GM12878 (cell line): ENCODE data around the gene ELP6. TPM values are rescaled to one million over a fixed set of nuclear protein-coding genes. Genes with fewer than 3 reads are reported as not detected.

ENCODE experiments used
- ATAC-seq: fragments of 200-7000 bp; cut with Tn5 transposase; 3 replicates; pipeline ENCODE4 v1.9.1; 2020; ENCODE audit warnings: mild to moderate bottlenecking, moderate library complexity
- BruUV-seq: library from RNA; stranded (reverse); fragments of 400-500 nt; replicated peaks from 2 replicates; lab custom pipeline; 2021; lab: Mats Ljungman, UMichigan
- CTCF ChIA-PET: fragments of 300-600 bp; sonication (Branson Sonifier 250); formaldehyde crosslinking; extraction: SDS; loops from one replicate; lab custom pipeline; 2021; ENCODE audit warnings: inconsistent platforms; lab: Yijun Ruan, JAX
- POLR2A ChIA-PET: fragments of 350-600 bp; formaldehyde crosslinking; extraction: SDS; loops from one replicate; lab custom pipeline; 2021; ENCODE audit warnings: inconsistent platforms; lab: Charles Lee
- RAD21 ChIA-PET: fragments of 300-600 bp; sonication (Branson Sonifier 250); formaldehyde crosslinking; loops from one replicate; lab custom pipeline; 2023; ENCODE audit warnings: antibody characterized with exemption; ENCODE audit not compliant: unreplicated experiment; lab: Charles Lee
- SMC1A ChIA-PET: fragments of 300-600 bp; sonication (Branson Sonifier 250); formaldehyde crosslinking; loops from one replicate; lab custom pipeline; 2023; ENCODE audit not compliant: unreplicated experiment, uncharacterized antibody; lab: Charles Lee
- DNase-seq: peaks from one replicate; pipeline ENCODE4 v3.0.0-alpha.2; 2011; ENCODE audit warnings: low read depth, low spot score
- FAIRE-seq: peaks from 3 replicates; lab custom pipeline; 2011; peaks lifted over from hg19 to GRCh38; lab: Jason Lieb, UNC
- H2AFZ ChIP-seq: 2 replicates; pipeline ENCODE4 v1.6.0; 2011; ENCODE audit warnings: low read depth, low read length, control low read depth; ENCODE audit not compliant: control insufficient read depth
- H3K27ac ChIP-seq: 2 replicates; pipeline ENCODE4 v1.5.1; 2011; ENCODE audit warnings: control low read depth; ENCODE audit not compliant: control insufficient read depth, insufficient read depth
- H3K27me3 ChIP-seq, 2 experiments: replicated peaks in 1 of 2; 2 replicates each; pipeline versions ENCODE4 v1.6.0 to v1.6.1; 2011; ENCODE audit warnings: low read length in 1 of 2; ENCODE audit not compliant: control insufficient read depth in 2 of 2, insufficient read depth in 2 of 2
- H3K36me3 ChIP-seq, 2 experiments: 2 replicates each; pipeline ENCODE4 v1.5.1; 2011; ENCODE audit warnings: low read length in 1 of 2; ENCODE audit not compliant: control insufficient read depth in 2 of 2, insufficient read depth in 2 of 2
- H3K4me1 ChIP-seq: 2 replicates; pipeline ENCODE4 v1.6.1; 2011; ENCODE audit warnings: mild to moderate bottlenecking, low read length, moderate library complexity, mixed read lengths; ENCODE audit not compliant: control insufficient read depth, insufficient read depth
- H3K4me2 ChIP-seq: 2 replicates; pipeline ENCODE4 v1.6.0; 2011; ENCODE audit warnings: control low read depth; ENCODE audit not compliant: control insufficient read depth, insufficient read depth
- H3K4me3 ChIP-seq: fragments of 200-600 bp; sonication (generic); 2 replicates; pipeline ENCODE4 v1.5.1; 2016
- H3K79me2 ChIP-seq: 2 replicates; pipeline ENCODE4 v1.6.0; 2011; ENCODE audit warnings: low read length; ENCODE audit not compliant: control insufficient read depth, insufficient read depth
- H3K9ac ChIP-seq: 2 replicates; pipeline ENCODE4 v1.8.0; 2011; ENCODE audit warnings: low read length, control low read depth, mixed read lengths; ENCODE audit not compliant: control insufficient read depth, insufficient read depth
- H3K9me3 ChIP-seq: replicated peaks from 3 replicates; pipeline ENCODE4 v1.5.1; 2011; ENCODE audit warnings: mild to moderate bottlenecking, low read length; ENCODE audit not compliant: control insufficient read depth, insufficient read depth
- H4K20me1 ChIP-seq: 2 replicates; pipeline ENCODE4 v1.6.0; 2011; ENCODE audit not compliant: control insufficient read depth, insufficient read depth
- MTA2 ChIP-seq: fragments of 450-650 bp; IDR thresholded peaks from 2 replicates; pipeline ENCODE4 v1.6.1; 2016; ENCODE audit warnings: low read depth, mild to moderate bottlenecking, moderate library complexity
- POLR2AphosphoS2 ChIP-seq: IDR thresholded peaks from 2 replicates; pipeline ENCODE4 v1.6.1; 2011; ENCODE audit warnings: low read depth, mild to moderate bottlenecking, low read length, improper control_type of control experiment, moderate library complexity
- RB1 ChIP-seq: fragments of 450-650 bp; formaldehyde crosslinking; IDR thresholded peaks from 2 replicates; pipeline ENCODE4 v1.6.1; 2017; ENCODE audit warnings: mild to moderate bottlenecking, borderline replicate concordance
- RELA ChIP-seq: fragments of 450-650 bp; IDR thresholded peaks from 2 replicates; pipeline ENCODE4 v1.8.0; 2014; ENCODE audit warnings: borderline replicate concordance; ENCODE audit not compliant: partially characterized antibody
- SMAD5 ChIP-seq: IDR thresholded peaks from 2 replicates; pipeline ENCODE4 v1.6.1; 2016; ENCODE audit warnings: antibody characterized with exemption, low read depth
- SP1 ChIP-seq: IDR thresholded peaks from one replicate; pipeline ENCODE4 v1.6.1; 2011; ENCODE audit warnings: low read depth, low read length
- YBX1 ChIP-seq: fragments of 450-650 bp; IDR thresholded peaks from 2 replicates; pipeline ENCODE4 v1.6.1; 2016; ENCODE audit warnings: antibody characterized with exemption
- ZNF384 ChIP-seq: IDR thresholded peaks from 2 replicates; pipeline ENCODE4 v1.6.1; 2012; ENCODE audit warnings: low read depth, mild to moderate bottlenecking, low read length, improper control_type of control experiment, borderline replicate concordance
- WGBS: methylation state at CpG from one replicate; pipeline ENCODE4 v1.1.6; 2016; ENCODE audit warnings: low lambda C conversion rate; ENCODE audit not compliant: insufficient replicate concordance, insufficient coverage; ENCODE audit errors: missing lambda C conversion rate; 5-methylcytosine and 5-hydroxymethylcytosine counted together
- in situ Hi-C: fragments of 300-500 bp; cut with MboI; formaldehyde crosslinking; loops from 9 replicates; pipeline ENCODE4 v1.14.3; 2018; ENCODE audit warnings: mixed read lengths
- intact Hi-C: fragments of 100-400 bp; cut with micrococcal nuclease; formaldehyde crosslinking; loops from one replicate; pipeline ENCODE4 v1.14.2; 2022; ENCODE audit not compliant: unreplicated experiment
- polyA plus RNA-seq, 11 experiments: library from polyadenylated mRNA; depleted of rRNA in 4 of 11; unstranded in 6 of 11; stranded (reverse) in 5 of 11; fragments of >200 nt; fragmentation: Nextera tagmentation in 4 of 11; fragmentation: Illumina TruSeq in 1 of 11; extraction: Ambion mirVana in 4 of 11; extraction: Trizol in 1 of 11; gene quantifications; 1 replicate in 1 of 11; 2 replicates in 10 of 11; pipeline versions ENCODE4 v1.2.1 to v1.2.3, GENCODE V29; 2011 to 2016; ENCODE audit warnings: inconsistent platforms in 2 of 11, missing spikeins in 2 of 11, low read depth in 1 of 11
- total RNA-seq, 4 experiments: library from RNA; depleted of rRNA in 3 of 4; stranded (reverse); fragments of >200 nt in 3 of 4; fragmentation: Illumina TruSeq in 1 of 4; extraction: Trizol in 1 of 4; gene quantifications; 2 replicates each; pipeline versions ENCODE4 v1.2.1 to v1.2.3, GENCODE V29; 2013 to 2021
- TF ChIP-seq, protein P1 (sequence below): fragments of 450-650 bp; IDR thresholded peaks from 2 replicates; pipeline ENCODE4 v1.6.1; 2014; ENCODE audit warnings: mild to moderate bottlenecking
- TF ChIP-seq, protein P2 (sequence below): IDR thresholded peaks from 2 replicates; pipeline ENCODE4 v1.6.1; 2011; ENCODE audit warnings: low read depth, mild to moderate bottlenecking, low read length, moderate library complexity, borderline replicate concordance; ENCODE audit errors: extremely low read depth
- TF ChIP-seq, protein P3 (sequence below): IDR thresholded peaks from 2 replicates; pipeline ENCODE4 v1.6.1; 2012; ENCODE audit warnings: mild to moderate bottlenecking, low read depth, low read length
- TF ChIP-seq, protein P4 (sequence below): fragments of 450-650 bp; IDR thresholded peaks from 2 replicates; pipeline ENCODE4 v1.6.1; 2016; ENCODE audit warnings: mild to moderate bottlenecking
- TF ChIP-seq, protein P5 (sequence below): fragments of 450-650 bp; IDR thresholded peaks from 2 replicates; pipeline ENCODE4 v1.6.1; 2017; ENCODE audit warnings: mild to moderate bottlenecking, moderate library complexity

The ELP6 gene
- total and polyA plus RNA-seq, 10 of the 15 experiments (the other 5 are each of a cell fraction or from before 2014, with no cell fraction given), result 39.5 to 83.3 (median 50.2) TPM

DNA sequence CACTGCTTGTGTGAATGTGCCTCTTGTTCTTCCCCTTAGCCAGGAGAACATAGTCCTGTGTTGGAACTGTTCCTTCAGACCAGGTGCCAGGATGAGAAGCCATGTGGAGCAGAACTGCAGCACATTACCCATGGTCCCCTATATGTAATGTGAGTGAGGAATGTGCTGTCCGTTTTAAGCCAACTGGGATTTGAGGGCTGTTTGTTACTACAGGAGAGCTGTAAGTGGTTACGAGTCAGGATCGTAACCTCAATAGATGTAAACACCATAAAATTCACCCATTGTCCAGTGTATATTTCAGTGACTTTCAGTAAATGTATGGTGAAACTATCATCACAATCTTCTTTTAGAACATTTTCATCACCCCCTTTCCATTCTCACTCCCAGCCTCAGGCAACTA is 27.7 kb downstream of the ELP6 start:
- no peaks in the 10 kb centered on the region for H3K27me3 ChIP-seq
- no peak overlapping the region for H3K4me2 ChIP-seq
- no peak overlapping the region for H2AFZ ChIP-seq
- CTCF ChIA-PET, result interaction anchor here (1.4 to 1.6 kb wide), 2 partner anchors 9 to 64 kb away, joined by 3 to 4 read pairs; no protein-coding TSS in a partner anchor
- no TSS peak for BruUV-seq
- in situ Hi-C loops, result no loop called here
- H3K4me1 ChIP-seq, result no peaks in the 10 kb centered on the region
- SMC1A ChIA-PET, result interaction anchor here (0.5 kb wide), 1 partner anchor 330 kb away, joined by 5 read pairs; no protein-coding TSS in a partner anchor
- no peaks in the 10 kb centered on the region for H3K9me3 ChIP-seq
- no peaks in the 10 kb centered on the region for H4K20me1 ChIP-seq
- H3K4me3 ChIP-seq, result no peak overlapping the region
- RAD21 ChIA-PET, result no interaction called here
- intact Hi-C loops, result no loop called here
- no peak for ATAC-seq
- no peak overlapping the region for H3K9ac ChIP-seq
- 78% methylated on average over 3 of the region's 3 CpGs for WGBS
- no peaks in the 10 kb centered on the region for H3K36me3 ChIP-seq
- POLR2A ChIA-PET, result interaction anchor here (0.5 to 0.6 kb wide), 3 partner anchors 20 to 273 kb away, joined by 3 read pairs; no protein-coding TSS in a partner anchor
- no peak for FAIRE-seq
- H3K79me2 ChIP-seq, result no peaks in the 10 kb centered on the region
- DNase-seq, result no peak
- no peak overlapping the region for H3K27ac ChIP-seq
- TF ChIP-seq RB1, result no peak
- no peak for TF ChIP-seq MTA2
- TF ChIP-seq YBX1, result no peak
- no peak for TF ChIP-seq SP1
- TF ChIP-seq, protein P1, sequence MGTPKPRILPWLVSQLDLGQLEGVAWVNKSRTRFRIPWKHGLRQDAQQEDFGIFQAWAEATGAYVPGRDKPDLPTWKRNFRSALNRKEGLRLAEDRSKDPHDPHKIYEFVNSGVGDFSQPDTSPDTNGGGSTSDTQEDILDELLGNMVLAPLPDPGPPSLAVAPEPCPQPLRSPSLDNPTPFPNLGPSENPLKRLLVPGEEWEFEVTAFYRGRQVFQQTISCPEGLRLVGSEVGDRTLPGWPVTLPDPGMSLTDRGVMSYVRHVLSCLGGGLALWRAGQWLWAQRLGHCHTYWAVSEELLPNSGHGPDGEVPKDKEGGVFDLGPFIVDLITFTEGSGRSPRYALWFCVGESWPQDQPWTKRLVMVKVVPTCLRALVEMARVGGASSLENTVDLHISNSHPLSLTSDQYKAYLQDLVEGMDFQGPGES, result no peak
- no peak for TF ChIP-seq SMAD5
- no peak for TF ChIP-seq ZNF384
- TF ChIP-seq, protein P2, sequence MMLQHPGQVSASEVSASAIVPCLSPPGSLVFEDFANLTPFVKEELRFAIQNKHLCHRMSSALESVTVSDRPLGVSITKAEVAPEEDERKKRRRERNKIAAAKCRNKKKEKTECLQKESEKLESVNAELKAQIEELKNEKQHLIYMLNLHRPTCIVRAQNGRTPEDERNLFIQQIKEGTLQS, result no peak
- TF ChIP-seq POLR2AphosphoS2, result no peak
- TF ChIP-seq, protein P3, sequence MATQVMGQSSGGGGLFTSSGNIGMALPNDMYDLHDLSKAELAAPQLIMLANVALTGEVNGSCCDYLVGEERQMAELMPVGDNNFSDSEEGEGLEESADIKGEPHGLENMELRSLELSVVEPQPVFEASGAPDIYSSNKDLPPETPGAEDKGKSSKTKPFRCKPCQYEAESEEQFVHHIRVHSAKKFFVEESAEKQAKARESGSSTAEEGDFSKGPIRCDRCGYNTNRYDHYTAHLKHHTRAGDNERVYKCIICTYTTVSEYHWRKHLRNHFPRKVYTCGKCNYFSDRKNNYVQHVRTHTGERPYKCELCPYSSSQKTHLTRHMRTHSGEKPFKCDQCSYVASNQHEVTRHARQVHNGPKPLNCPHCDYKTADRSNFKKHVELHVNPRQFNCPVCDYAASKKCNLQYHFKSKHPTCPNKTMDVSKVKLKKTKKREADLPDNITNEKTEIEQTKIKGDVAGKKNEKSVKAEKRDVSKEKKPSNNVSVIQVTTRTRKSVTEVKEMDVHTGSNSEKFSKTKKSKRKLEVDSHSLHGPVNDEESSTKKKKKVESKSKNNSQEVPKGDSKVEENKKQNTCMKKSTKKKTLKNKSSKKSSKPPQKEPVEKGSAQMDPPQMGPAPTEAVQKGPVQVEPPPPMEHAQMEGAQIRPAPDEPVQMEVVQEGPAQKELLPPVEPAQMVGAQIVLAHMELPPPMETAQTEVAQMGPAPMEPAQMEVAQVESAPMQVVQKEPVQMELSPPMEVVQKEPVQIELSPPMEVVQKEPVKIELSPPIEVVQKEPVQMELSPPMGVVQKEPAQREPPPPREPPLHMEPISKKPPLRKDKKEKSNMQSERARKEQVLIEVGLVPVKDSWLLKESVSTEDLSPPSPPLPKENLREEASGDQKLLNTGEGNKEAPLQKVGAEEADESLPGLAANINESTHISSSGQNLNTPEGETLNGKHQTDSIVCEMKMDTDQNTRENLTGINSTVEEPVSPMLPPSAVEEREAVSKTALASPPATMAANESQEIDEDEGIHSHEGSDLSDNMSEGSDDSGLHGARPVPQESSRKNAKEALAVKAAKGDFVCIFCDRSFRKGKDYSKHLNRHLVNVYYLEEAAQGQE, result no peak
- TF ChIP-seq, protein P4, sequence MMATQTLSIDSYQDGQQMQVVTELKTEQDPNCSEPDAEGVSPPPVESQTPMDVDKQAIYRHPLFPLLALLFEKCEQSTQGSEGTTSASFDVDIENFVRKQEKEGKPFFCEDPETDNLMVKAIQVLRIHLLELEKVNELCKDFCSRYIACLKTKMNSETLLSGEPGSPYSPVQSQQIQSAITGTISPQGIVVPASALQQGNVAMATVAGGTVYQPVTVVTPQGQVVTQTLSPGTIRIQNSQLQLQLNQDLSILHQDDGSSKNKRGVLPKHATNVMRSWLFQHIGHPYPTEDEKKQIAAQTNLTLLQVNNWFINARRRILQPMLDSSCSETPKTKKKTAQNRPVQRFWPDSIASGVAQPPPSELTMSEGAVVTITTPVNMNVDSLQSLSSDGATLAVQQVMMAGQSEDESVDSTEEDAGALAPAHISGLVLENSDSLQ, result no peak
- TF ChIP-seq, protein P5, sequence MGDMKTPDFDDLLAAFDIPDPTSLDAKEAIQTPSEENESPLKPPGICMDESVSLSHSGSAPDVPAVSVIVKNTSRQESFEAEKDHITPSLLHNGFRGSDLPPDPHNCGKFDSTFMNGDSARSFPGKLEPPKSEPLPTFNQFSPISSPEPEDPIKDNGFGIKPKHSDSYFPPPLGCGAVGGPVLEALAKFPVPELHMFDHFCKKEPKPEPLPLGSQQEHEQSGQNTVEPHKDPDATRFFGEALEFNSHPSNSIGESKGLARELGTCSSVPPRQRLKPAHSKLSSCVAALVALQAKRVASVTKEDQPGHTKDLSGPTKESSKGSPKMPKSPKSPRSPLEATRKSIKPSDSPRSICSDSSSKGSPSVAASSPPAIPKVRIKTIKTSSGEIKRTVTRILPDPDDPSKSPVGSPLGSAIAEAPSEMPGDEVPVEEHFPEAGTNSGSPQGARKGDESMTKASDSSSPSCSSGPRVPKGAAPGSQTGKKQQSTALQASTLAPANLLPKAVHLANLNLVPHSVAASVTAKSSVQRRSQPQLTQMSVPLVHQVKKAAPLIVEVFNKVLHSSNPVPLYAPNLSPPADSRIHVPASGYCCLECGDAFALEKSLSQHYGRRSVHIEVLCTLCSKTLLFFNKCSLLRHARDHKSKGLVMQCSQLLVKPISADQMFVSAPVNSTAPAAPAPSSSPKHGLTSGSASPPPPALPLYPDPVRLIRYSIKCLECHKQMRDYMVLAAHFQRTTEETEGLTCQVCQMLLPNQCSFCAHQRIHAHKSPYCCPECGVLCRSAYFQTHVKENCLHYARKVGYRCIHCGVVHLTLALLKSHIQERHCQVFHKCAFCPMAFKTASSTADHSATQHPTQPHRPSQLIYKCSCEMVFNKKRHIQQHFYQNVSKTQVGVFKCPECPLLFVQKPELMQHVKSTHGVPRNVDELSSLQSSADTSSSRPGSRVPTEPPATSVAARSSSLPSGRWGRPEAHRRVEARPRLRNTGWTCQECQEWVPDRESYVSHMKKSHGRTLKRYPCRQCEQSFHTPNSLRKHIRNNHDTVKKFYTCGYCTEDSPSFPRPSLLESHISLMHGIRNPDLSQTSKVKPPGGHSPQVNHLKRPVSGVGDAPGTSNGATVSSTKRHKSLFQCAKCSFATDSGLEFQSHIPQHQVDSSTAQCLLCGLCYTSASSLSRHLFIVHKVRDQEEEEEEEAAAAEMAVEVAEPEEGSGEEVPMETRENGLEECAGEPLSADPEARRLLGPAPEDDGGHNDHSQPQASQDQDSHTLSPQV, result no peak
- TF ChIP-seq RELA, result no peak
